ENCODE results near the gene CLTA. TPM values are rescaled to one million over a fixed set of nuclear protein-coding genes. Genes with fewer than 3 reads are reported as not detected.
"Not testable (repeated sequence)": the region's sequence is repeated elsewhere in the genome, so short reads cannot be mapped to it uniquely, and the experiment has no call there.

Gene CLTA
- total and polyA plus RNA-seq, 2 donors (not counting 1 experiment from before 2014, with no cell fraction given), result 32.3 to 71.0 TPM

DNA sequence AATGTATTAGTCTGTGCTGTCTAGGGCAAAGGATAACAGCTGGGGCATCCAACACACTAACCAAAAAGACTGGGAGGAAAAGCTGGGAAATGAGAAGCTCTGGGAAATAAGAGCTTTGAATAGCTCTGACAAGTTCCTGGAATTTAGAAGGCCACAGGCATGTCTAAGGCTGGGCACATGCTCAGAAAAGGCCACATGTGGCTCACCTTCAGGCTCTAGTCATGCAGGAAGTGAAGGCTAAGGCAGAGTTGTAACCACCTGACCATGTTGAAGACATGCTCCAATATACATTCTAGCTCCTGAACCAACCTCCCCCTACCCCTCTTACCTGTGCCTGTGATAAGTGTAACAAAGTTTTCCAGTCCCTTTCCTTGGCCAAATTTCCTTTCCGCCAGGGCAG lies 31.7 kb downstream of the CLTA start:
- Histone ChIP-seq H4K20me1 (ENCODE audit: control insufficient read depth, insufficient read depth, low read length, poor library complexity, severe bottlenecking) (no peaks in the 10 kb centered on the region), H3K4me2 (replicated peaks; ENCODE audit: low read depth, low read length, poor library complexity, severe bottlenecking) (no peak overlapping the region), H3K36me3 (replicated peaks in 1 of 2; ENCODE audit: control extremely low read depth in 1 of 2, control insufficient read depth in 1 of 2, extremely low read depth in 1 of 2, insufficient read depth in 2 of 2, low read length in 1 of 2) (peaks cover 8 to 80% of the 10 kb centered on the region in 2 experiments), H3K9me3 (ENCODE audit: control extremely low read depth in 1 of 3, control insufficient read depth in 2 of 3, insufficient read depth in 1 of 3, low read length in 2 of 3) (peaks cover 0 to 16% (median 10%) of the 10 kb centered on the region in 3 donors), H3K27me3 (replicated peaks in 1 of 4; ENCODE audit: control extremely low read depth in 1 of 4, control insufficient read depth in 3 of 4, insufficient read depth in 4 of 4, low read length in 3 of 4) (no peaks in the 10 kb centered on the region), H3K9ac (ENCODE audit: low read length) (no peak overlapping the region), H3K4me1 (ENCODE audit: control insufficient read depth in 2 of 2, insufficient read depth in 2 of 2, low read length in 2 of 2) (no peaks in the 10 kb centered on the region), H2AFZ (ENCODE audit: insufficient read depth, low read depth, low read length, poor library complexity, severe bottlenecking) (no peak overlapping the region), H3K79me2 (ENCODE audit: control insufficient read depth, insufficient read depth, low read length) (peaks cover 8% of the 10 kb centered on the region), H3K4me3 (ENCODE audit: control extremely low read depth in 1 of 5, extremely low read depth in 1 of 5, insufficient read depth in 1 of 5, low read depth in 2 of 5, low read length in 4 of 5) (no peak overlapping the region), H3K27ac (ENCODE audit: low read length in 2 of 2) (no peak overlapping the region)
- H3K27ac Mint-ChIP-seq, result no peak overlapping the region
- no peak for TF ChIP-seq EZH2 (IDR thresholded peaks at IDR 0.05; ENCODE audit: borderline replicate concordance, insufficient read depth, low read depth, low read length, poor library complexity, severe bottlenecking)
- TF ChIP-seq, protein P1, sequence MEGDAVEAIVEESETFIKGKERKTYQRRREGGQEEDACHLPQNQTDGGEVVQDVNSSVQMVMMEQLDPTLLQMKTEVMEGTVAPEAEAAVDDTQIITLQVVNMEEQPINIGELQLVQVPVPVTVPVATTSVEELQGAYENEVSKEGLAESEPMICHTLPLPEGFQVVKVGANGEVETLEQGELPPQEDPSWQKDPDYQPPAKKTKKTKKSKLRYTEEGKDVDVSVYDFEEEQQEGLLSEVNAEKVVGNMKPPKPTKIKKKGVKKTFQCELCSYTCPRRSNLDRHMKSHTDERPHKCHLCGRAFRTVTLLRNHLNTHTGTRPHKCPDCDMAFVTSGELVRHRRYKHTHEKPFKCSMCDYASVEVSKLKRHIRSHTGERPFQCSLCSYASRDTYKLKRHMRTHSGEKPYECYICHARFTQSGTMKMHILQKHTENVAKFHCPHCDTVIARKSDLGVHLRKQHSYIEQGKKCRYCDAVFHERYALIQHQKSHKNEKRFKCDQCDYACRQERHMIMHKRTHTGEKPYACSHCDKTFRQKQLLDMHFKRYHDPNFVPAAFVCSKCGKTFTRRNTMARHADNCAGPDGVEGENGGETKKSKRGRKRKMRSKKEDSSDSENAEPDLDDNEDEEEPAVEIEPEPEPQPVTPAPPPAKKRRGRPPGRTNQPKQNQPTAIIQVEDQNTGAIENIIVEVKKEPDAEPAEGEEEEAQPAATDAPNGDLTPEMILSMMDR (IDR thresholded peaks at IDR 0.05), result no peak
- CTCF ChIA-PET, result no interaction called here
- no peak for ATAC-seq (ENCODE audit: low read depth)
- peaks cover 4% of the 10 kb centered on the region for H3K4me1 Mint-ChIP-seq
- intact Hi-C loops (cut with micrococcal nuclease), result no loop called here
- H3K4me3 Mint-ChIP-seq, result no peak overlapping the region
- no peak for DNase-seq
- POLR2A ChIA-PET, result interaction anchor here (0.6 to 0.7 kb wide), 2 partner anchors 9 to 29 kb away, joined by 3 to 6 read pairs; no protein-coding TSS in a partner anchor
- no CpG with 5 or more reads among the region's 1 CpG for WGBS (ENCODE audit: insufficient coverage)
- H3K9me3 Mint-ChIP-seq (ENCODE audit: insufficient read depth), result peaks cover 5% of the 10 kb centered on the region
- H3K27me3 Mint-ChIP-seq, result no peaks in the 10 kb centered on the region

DNA sequence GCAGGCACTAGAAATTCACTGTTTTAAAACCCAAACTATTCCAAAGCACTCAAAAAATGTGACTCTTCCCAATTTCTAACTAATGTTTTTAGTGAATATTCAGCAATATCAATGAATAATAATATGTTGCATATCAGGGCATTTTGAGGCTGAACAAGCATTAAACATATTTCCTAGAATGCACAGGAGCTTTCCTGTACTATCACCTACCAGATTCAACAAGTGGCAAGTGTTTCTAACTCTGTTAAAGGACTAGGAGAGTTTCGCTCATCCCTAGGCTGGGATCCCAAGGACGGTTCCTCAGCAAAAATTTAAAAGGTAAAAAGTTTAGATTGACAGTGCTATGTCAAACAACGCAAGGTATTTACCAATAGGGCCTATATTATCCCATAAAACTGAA lies 46.5 kb downstream of the CLTA start:
- H3K4me1 Mint-ChIP-seq, result no peaks in the 10 kb centered on the region
- H3K27ac Mint-ChIP-seq, result no peak overlapping the region
- intact Hi-C loops (cut with micrococcal nuclease), result no loop called here

DNA sequence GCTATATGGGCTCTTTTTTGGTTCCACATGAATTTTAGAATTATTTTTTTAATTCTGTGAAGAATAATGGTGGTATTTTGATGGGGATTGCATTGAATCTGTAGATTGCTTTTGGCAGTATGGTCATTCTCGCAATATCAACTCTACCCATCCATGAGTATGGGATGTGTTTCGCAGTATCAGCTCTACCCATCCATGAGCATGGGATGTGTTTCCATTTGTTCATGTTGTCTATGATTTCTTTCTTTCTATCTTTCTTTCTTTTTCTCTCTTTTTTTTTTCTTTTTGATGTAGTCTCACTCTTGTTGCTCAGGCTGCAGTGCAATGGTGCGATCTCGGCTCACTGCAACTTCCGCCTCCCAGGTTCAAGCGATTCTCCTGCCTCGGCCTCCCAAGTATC lies 48.5 kb downstream of the CLTA start:
- intact Hi-C loops (cut with micrococcal nuclease); H3K27me3 Mint-ChIP-seq; ATAC-seq (ENCODE audit: low read depth); H3K4me3 Mint-ChIP-seq; POLR2A ChIA-PET; H4K20me1 ChIP-seq (ENCODE audit: control insufficient read depth, insufficient read depth, low read length, poor library complexity, severe bottlenecking); CTCF ChIA-PET; H3K4me2 ChIP-seq (replicated peaks; ENCODE audit: low read depth, low read length, poor library complexity, severe bottlenecking); H3K4me1 ChIP-seq (ENCODE audit: control insufficient read depth in 2 of 2, insufficient read depth in 2 of 2, low read length in 2 of 2); H3K4me3 ChIP-seq (ENCODE audit: control extremely low read depth in 1 of 5, extremely low read depth in 1 of 5, insufficient read depth in 1 of 5, low read depth in 2 of 5, low read length in 4 of 5); DNase-seq; H3K4me1 Mint-ChIP-seq; H3K9me3 Mint-ChIP-seq (ENCODE audit: insufficient read depth); H3K27me3 ChIP-seq (replicated peaks in 1 of 4; ENCODE audit: control extremely low read depth in 1 of 4, control insufficient read depth in 3 of 4, insufficient read depth in 4 of 4, low read length in 3 of 4); H3K9me3 ChIP-seq (ENCODE audit: control extremely low read depth in 1 of 3, control insufficient read depth in 2 of 3, insufficient read depth in 1 of 3, low read length in 2 of 3); H3K27ac Mint-ChIP-seq; H3K9ac ChIP-seq (ENCODE audit: low read length); H2AFZ ChIP-seq (ENCODE audit: insufficient read depth, low read depth, low read length, poor library complexity, severe bottlenecking); H3K27ac ChIP-seq (ENCODE audit: low read length in 2 of 2): not testable (repeated sequence)
- WGBS (ENCODE audit: insufficient coverage), result 100% methylated on average over 2 of the region's 7 CpGs
- peaks cover 0 to 34% of the 10 kb centered on the region in 2 experiments for H3K36me3 ChIP-seq (replicated peaks in 1 of 2; ENCODE audit: control extremely low read depth in 1 of 2, control insufficient read depth in 1 of 2, extremely low read depth in 1 of 2, insufficient read depth in 2 of 2, low read length in 1 of 2)
- H3K79me2 ChIP-seq (ENCODE audit: control insufficient read depth, insufficient read depth, low read length), result peaks cover 12% of the 10 kb centered on the region

More for the DNA sequence above, 46.5 kb downstream of the CLTA start:
- H2AFZ ChIP-seq (ENCODE audit: insufficient read depth, low read depth, low read length, poor library complexity, severe bottlenecking), result no peak overlapping the region
- H3K36me3 ChIP-seq (replicated peaks in 1 of 2; ENCODE audit: control extremely low read depth in 1 of 2, control insufficient read depth in 1 of 2, extremely low read depth in 1 of 2, insufficient read depth in 2 of 2, low read length in 1 of 2), result peaks cover 0 to 40% of the 10 kb centered on the region in 2 experiments
- H3K27ac ChIP-seq (ENCODE audit: low read length in 2 of 2), result no peak overlapping the region
- H3K4me3 ChIP-seq (ENCODE audit: control extremely low read depth in 1 of 5, extremely low read depth in 1 of 5, insufficient read depth in 1 of 5, low read depth in 2 of 5, low read length in 4 of 5), result no peak overlapping the region
- H3K79me2 ChIP-seq (ENCODE audit: control insufficient read depth, insufficient read depth, low read length), result peaks cover 4% of the 10 kb centered on the region
- WGBS (ENCODE audit: insufficient coverage), result no CpG with 5 or more reads among the region's 3 CpGs
- H3K4me2 ChIP-seq (replicated peaks; ENCODE audit: low read depth, low read length, poor library complexity, severe bottlenecking), result no peak overlapping the region
- TF ChIP-seq EZH2 (IDR thresholded peaks at IDR 0.05; ENCODE audit: borderline replicate concordance, insufficient read depth, low read depth, low read length, poor library complexity, severe bottlenecking), result no peak
- TF ChIP-seq, protein P1 (IDR thresholded peaks at IDR 0.05), result no peak
- H4K20me1 ChIP-seq (ENCODE audit: control insufficient read depth, insufficient read depth, low read length, poor library complexity, severe bottlenecking), result no peaks in the 10 kb centered on the region
- ChIA-PET CTCF (no interaction called here), POLR2A (no interaction called here)
- H3K9me3 ChIP-seq (ENCODE audit: control extremely low read depth in 1 of 3, control insufficient read depth in 2 of 3, insufficient read depth in 1 of 3, low read length in 2 of 3), result no peaks in the 10 kb centered on the region
- DNase-seq (no peak), ATAC-seq (ENCODE audit: low read depth) (no peak)
- H3K27me3 Mint-ChIP-seq, result no peaks in the 10 kb centered on the region
- no peaks in the 10 kb centered on the region for H3K4me1 ChIP-seq (ENCODE audit: control insufficient read depth in 2 of 2, insufficient read depth in 2 of 2, low read length in 2 of 2)
- H3K27me3 ChIP-seq (replicated peaks in 1 of 4; ENCODE audit: control extremely low read depth in 1 of 4, control insufficient read depth in 3 of 4, insufficient read depth in 4 of 4, low read length in 3 of 4), result no peaks in the 10 kb centered on the region
- no peak overlapping the region for H3K4me3 Mint-ChIP-seq
- no peaks in the 10 kb centered on the region for H3K9me3 Mint-ChIP-seq (ENCODE audit: insufficient read depth)
- no peak overlapping the region for H3K9ac ChIP-seq (ENCODE audit: low read length)

All from B cell (primary cell).